ENCODE data around the gene IFFO2.

GRCh38 chr1:18992646-18993045 is 36.2 kb upstream of the IFFO2 start:
- TF ChIP-seq SUZ12 (IDR thresholded peaks at IDR 0.05; ENCODE audit: extremely low read depth, insufficient read depth, insufficient read length) (no peak), YY1 (IDR thresholded peaks at IDR 0.05; ENCODE audit: insufficient read depth, insufficient read length) (no peak), ZNF274 (IDR thresholded peaks at IDR 0.05; ENCODE audit: low read depth, low read length) (no peak)
